Keratinocyte (primary cell): ENCODE measurements around the gene SLC44A5. TPM values are rescaled to one million over a fixed set of nuclear protein-coding genes. Genes with fewer than 3 reads are reported as not detected.
"Not testable (repeated sequence)": the region's sequence is repeated elsewhere in the genome, so short reads cannot be mapped to it uniquely, and the experiment has no call there.

Experiments used
- DNase-seq: peaks from one replicate; pipeline ENCODE4 v3.0.0-alpha.2; 2011; ENCODE audit warnings: low read depth, missing footprints, low spot score
- FAIRE-seq: peaks from 2 replicates; lab custom pipeline; 2011; peaks lifted over from hg19 to GRCh38; lab: Jason Lieb, UNC
- H2AFZ ChIP-seq: 2 replicates; pipeline ENCODE4 v1.6.0; 2012; ENCODE audit warnings: low read length, control low read depth, inconsistent platforms; ENCODE audit not compliant: control insufficient read depth
- H3K27ac ChIP-seq: 2 replicates; pipeline ENCODE4 v1.5.1; 2011; ENCODE audit warnings: low read length; ENCODE audit not compliant: control insufficient read depth, insufficient read depth
- H3K27me3 ChIP-seq: 3 replicates; pipeline ENCODE4 v1.6.0; 2011; ENCODE audit warnings: low read length; ENCODE audit not compliant: control insufficient read depth, insufficient read depth; ENCODE audit errors: extremely low read depth
- H3K36me3 ChIP-seq, 2 experiments: 2 replicates in 1 of 2; 3 replicates in 1 of 2; pipeline ENCODE4 v1.5.1; 2011; ENCODE audit warnings: low read length in 2 of 2, mild to moderate bottlenecking in 1 of 2; ENCODE audit not compliant: control insufficient read depth in 2 of 2, insufficient read depth in 2 of 2; ENCODE audit errors: extremely low read depth in 1 of 2
- H3K4me1 ChIP-seq: 3 replicates; pipeline ENCODE4 v1.5.1; 2011; ENCODE audit warnings: low read length; ENCODE audit not compliant: control insufficient read depth, insufficient read depth; ENCODE audit errors: extremely low read depth
- H3K4me2 ChIP-seq: 3 replicates; pipeline ENCODE4 v1.6.0; 2011; ENCODE audit warnings: low read depth, low read length; ENCODE audit not compliant: control insufficient read depth, insufficient read depth; ENCODE audit errors: extremely low read depth
- H3K4me3 ChIP-seq, 3 experiments: fragments of 200-600 bp in 1 of 3; sonication (generic) in 1 of 3; 2 replicates in 2 of 3; 3 replicates in 1 of 3; pipeline ENCODE4 v1.5.1; 2011 to 2016; ENCODE audit warnings: low read length in 3 of 3, mild to moderate bottlenecking in 3 of 3, control low read depth in 2 of 3, inconsistent platforms in 1 of 3, low read depth in 1 of 3, mixed read lengths in 1 of 3, mixed run types in 1 of 3, moderate library complexity in 1 of 3; ENCODE audit not compliant: control insufficient read depth in 2 of 3, insufficient read depth in 2 of 3; ENCODE audit errors: extremely low read depth in 1 of 3
- H3K79me2 ChIP-seq: 2 replicates; pipeline ENCODE4 v1.6.0; 2012; ENCODE audit warnings: low read length; ENCODE audit not compliant: control insufficient read depth, insufficient read depth
- H3K9ac ChIP-seq: 3 replicates; pipeline ENCODE4 v1.6.0; 2011; ENCODE audit warnings: low read length; ENCODE audit not compliant: control insufficient read depth, insufficient read depth; ENCODE audit errors: extremely low read depth
- H3K9me1 ChIP-seq: 3 replicates; pipeline ENCODE4 v1.6.0; 2011; ENCODE audit warnings: low read length; ENCODE audit not compliant: control insufficient read depth, insufficient read depth; ENCODE audit errors: extremely low read depth
- H3K9me3 ChIP-seq: 2 replicates; pipeline ENCODE4 v1.5.1; 2012; ENCODE audit warnings: low read depth, low read length; ENCODE audit not compliant: control insufficient read depth
- H4K20me1 ChIP-seq: 3 replicates; pipeline ENCODE4 v1.6.0; 2011; ENCODE audit warnings: low read length; ENCODE audit not compliant: control insufficient read depth, insufficient read depth; ENCODE audit errors: extremely low read depth
- EZH2 ChIP-seq: IDR thresholded peaks from one replicate; pipeline ENCODE4 v1.6.1; 2012; ENCODE audit warnings: inconsistent platforms, mild to moderate bottlenecking, low read length, moderate library complexity
- dilution Hi-C: fragments of 300-500 bp; cut with MboI; formaldehyde crosslinking; loops from one replicate; pipeline ENCODE4 v1.7.0; 2020; ENCODE audit warnings: low sequenced_read_pairs; ENCODE audit not compliant: extremely low pct_ligation_motif_present
- polyA plus RNA-seq, 5 experiments: library from polyadenylated mRNA; depleted of rRNA in 3 of 5; stranded (reverse) in 3 of 5; stranded (forward) in 1 of 5; unstranded in 1 of 5; fragments of >200 nt; gene quantifications; 1 replicate in 1 of 5; 2 replicates in 3 of 5; 3 replicates in 1 of 5; pipeline versions ENCODE4 v1.2.1 to v1.2.3, GENCODE V29; 2011 to 2012; ENCODE audit warnings: missing spikeins in 2 of 5, low read depth in 1 of 5, low replicate concordance in 1 of 5
- TF ChIP-seq, protein P1 (sequence below), 3 experiments: IDR thresholded peaks in 1 of 3; conservative IDR thresholded peaks in 1 of 3; optimal IDR thresholded peaks in 1 of 3; 2 replicates in 2 of 3; 3 replicates in 1 of 3; pipeline versions ENCODE3 to v1.5.1; 2011; ENCODE audit warnings: low read length in 3 of 3, mild to moderate bottlenecking in 3 of 3, moderate library complexity in 2 of 3, control low read depth in 1 of 3, inconsistent platforms in 1 of 3; ENCODE audit not compliant: insufficient read depth in 2 of 3; ENCODE audit errors: extremely low read depth in 1 of 3

SLC44A5 gene
- polyA plus RNA-seq, 1 donor (not counting 4 experiments of a cell fraction or from before 2014, with no cell fraction given), result 0.72 TPM

DNA sequence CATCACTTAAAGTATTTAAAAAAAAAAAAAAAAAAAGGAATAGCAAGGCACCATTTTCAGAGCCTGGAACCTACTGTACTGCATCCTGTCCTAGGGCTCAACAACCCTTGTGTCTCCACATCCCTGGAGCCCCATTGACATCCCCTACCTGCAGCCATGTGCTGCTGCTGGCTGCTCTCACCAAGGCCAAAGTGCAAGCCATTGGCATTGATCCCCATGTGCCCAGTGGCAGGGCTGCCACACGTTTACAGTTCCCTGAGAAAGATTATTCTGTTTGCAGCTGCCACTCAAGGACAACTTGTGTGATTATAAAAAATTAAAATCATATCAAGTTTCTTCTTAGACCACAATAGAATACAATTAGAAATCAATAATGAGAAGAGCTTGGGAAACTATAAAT, 346.8 kb downstream of the SLC44A5 start:
- no peaks in the 10 kb centered on the region for H3K9me3 ChIP-seq
- no peak overlapping the region for H3K9ac ChIP-seq
- no peaks in the 10 kb centered on the region for H3K9me1 ChIP-seq
- H3K27me3 ChIP-seq, result no peaks in the 10 kb centered on the region
- no peak overlapping the region for H3K4me2 ChIP-seq
- H4K20me1 ChIP-seq, result no peaks in the 10 kb centered on the region
- H3K36me3 ChIP-seq, result no peaks in the 10 kb centered on the region
- FAIRE-seq, result no peak
- H3K4me1 ChIP-seq, result no peaks in the 10 kb centered on the region
- H3K4me3 ChIP-seq, result no peak overlapping the region
- H3K27ac ChIP-seq, result no peak overlapping the region
- TF ChIP-seq EZH2, result no peak
- TF ChIP-seq, protein P1, sequence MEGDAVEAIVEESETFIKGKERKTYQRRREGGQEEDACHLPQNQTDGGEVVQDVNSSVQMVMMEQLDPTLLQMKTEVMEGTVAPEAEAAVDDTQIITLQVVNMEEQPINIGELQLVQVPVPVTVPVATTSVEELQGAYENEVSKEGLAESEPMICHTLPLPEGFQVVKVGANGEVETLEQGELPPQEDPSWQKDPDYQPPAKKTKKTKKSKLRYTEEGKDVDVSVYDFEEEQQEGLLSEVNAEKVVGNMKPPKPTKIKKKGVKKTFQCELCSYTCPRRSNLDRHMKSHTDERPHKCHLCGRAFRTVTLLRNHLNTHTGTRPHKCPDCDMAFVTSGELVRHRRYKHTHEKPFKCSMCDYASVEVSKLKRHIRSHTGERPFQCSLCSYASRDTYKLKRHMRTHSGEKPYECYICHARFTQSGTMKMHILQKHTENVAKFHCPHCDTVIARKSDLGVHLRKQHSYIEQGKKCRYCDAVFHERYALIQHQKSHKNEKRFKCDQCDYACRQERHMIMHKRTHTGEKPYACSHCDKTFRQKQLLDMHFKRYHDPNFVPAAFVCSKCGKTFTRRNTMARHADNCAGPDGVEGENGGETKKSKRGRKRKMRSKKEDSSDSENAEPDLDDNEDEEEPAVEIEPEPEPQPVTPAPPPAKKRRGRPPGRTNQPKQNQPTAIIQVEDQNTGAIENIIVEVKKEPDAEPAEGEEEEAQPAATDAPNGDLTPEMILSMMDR (optimal IDR thresholded peaks at IDR 0.05 in 1 of 3, IDR thresholded peaks at IDR 0.05 in 1 of 3, conservative IDR thresholded peaks at IDR 0.05 in 1 of 3; ENCODE audit: extremely low read depth in 1 of 3, insufficient read depth in 2 of 3, low read length in 3 of 3), result no peak
- dilution Hi-C loops, result no loop called here
- DNase-seq, result no peak
- H2AFZ ChIP-seq, result no peak overlapping the region
- no peaks in the 10 kb centered on the region for H3K79me2 ChIP-seq

DNA sequence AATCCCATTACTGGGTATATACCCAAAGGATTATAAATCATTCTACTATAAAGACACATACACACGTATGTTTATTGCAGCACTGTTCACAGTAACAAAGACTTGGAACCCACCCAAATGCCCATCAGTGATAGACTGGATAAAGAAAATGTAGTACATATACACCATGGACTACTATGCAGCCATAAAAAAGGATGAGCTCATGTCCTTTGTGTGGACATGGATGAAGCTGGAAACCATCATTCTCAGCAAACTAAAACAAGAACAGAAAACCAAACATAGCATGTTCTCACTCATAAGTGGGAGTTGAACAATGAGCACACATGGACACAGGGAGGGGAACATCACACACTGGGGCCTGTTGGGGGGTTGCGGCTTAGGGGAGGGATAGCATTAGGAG, 347.3 kb downstream of the SLC44A5 start:
- FAIRE-seq, dilution Hi-C loops: not testable (repeated sequence)

DNA sequence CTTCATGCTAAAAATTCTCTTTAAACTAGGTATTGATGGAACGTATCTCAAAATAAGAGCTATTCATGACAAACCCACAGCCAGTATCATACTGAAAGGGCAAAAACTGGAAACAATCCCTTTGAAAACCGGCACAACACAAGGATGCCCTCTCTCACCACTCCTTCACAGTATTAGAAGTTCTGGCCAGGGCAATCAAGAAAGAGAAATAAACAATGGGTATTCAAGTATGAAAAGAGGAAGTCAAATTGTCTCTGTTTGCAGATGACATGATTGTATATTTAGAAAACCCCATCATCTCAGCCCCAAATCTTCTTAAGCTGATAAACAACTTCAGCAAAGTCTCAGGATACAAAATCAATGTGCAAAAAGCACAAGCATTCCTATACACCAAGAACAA, 349.0 kb downstream of the SLC44A5 start:
- dilution Hi-C loops, H2AFZ ChIP-seq: not testable (repeated sequence)

More for the DNA sequence above, 347.3 kb downstream of the SLC44A5 start:
- not testable (repeated sequence) for H3K4me1 ChIP-seq, H3K4me3 ChIP-seq, H2AFZ ChIP-seq, H3K27ac ChIP-seq, DNase-seq, H4K20me1 ChIP-seq, H3K79me2 ChIP-seq, H3K4me2 ChIP-seq, H3K36me3 ChIP-seq, H3K9me3 ChIP-seq, H3K27me3 ChIP-seq, H3K9me1 ChIP-seq, H3K9ac ChIP-seq

More for the DNA sequence above, 349.0 kb downstream of the SLC44A5 start:
- not testable (repeated sequence) for DNase-seq, H3K79me2 ChIP-seq, H4K20me1 ChIP-seq, H3K9ac ChIP-seq, H3K9me3 ChIP-seq, FAIRE-seq, H3K27ac ChIP-seq, H3K4me2 ChIP-seq, H3K4me1 ChIP-seq, H3K36me3 ChIP-seq, H3K9me1 ChIP-seq, H3K27me3 ChIP-seq, H3K4me3 ChIP-seq
